ENCODE measurements around the gene VPS37C.
A peak's percentile ranks its signal among the peaks of the same experiment; 100 is the strongest.
"Not testable (repeated sequence)": the region's sequence is repeated elsewhere in the genome, so short reads cannot be mapped to it uniquely, and the experiment has no call there.

Gene VPS37C

DNA sequence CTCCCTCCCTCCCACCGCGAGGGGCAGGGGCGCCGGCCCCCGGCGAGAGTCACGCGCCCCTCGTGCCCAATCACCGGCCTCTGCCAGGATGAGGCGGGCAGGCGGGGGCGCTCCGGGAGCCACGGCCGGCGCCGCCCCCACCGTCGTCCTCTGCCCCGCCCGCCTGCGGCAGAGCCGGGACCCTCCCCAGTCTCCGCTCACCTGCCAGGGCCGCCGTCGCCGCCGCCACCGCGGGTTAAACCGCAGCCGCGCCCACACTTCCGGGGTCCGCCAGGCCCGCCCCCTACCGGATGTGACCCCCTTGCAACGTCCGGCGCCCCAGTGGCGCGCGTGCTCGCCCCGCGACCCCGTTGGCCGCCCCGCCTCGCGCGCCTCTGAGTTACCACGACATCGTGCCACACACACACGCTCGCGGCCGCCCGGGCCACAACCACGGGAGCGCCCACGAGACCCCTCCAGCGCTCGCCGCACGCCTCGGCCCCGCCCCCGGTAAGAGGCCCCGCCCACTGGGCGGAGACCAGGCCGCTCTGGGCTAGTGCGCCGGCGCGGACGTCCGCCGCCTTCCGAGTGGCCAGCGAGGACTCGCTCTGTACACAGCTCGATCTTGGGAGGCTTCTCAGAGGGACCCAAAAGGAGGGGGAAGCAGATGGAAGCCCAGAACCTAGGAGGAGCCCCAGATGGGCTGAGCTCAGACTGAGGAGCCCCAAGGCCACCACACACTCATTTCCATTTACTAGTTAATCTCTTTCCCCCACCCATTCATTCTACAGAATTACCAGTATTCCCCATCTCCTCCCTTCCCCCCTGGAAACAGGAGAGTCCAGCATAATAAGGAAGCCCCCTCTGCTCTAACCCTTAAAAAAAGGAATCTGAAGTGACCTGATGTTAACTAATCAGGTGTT is at the start of gene VPS37C:
TSS of gene VPS37C (minus strand) at position 237 of the 902 bp plus-strand sequence. CDS start 22,597 bp downstream, outside the sequence.
- peak; percentile 73 for DNase-seq (ENCODE audit: low read depth)

DNA sequence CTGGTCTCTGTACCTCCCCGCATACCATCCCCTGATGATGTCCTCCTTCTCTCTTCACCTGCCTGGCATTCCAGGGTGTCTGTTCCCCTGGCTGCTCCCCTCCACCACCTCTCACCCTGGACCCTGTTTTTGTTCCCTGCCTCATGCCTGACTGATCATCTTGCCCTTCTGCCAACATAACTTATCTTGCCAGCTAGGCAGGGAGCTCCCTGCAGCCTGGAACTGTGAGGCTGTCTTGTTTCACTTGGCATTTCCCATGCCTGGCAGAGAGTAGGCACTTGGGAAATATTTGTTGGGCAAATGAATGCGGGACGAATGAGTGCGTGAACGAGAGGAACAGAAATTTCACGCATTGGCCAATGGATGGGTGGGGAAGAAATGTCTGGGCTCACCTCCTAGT is 49.4 kb upstream of the VPS37C start:
- not testable (repeated sequence) for DNase-seq (ENCODE audit: low read depth)

DNA sequence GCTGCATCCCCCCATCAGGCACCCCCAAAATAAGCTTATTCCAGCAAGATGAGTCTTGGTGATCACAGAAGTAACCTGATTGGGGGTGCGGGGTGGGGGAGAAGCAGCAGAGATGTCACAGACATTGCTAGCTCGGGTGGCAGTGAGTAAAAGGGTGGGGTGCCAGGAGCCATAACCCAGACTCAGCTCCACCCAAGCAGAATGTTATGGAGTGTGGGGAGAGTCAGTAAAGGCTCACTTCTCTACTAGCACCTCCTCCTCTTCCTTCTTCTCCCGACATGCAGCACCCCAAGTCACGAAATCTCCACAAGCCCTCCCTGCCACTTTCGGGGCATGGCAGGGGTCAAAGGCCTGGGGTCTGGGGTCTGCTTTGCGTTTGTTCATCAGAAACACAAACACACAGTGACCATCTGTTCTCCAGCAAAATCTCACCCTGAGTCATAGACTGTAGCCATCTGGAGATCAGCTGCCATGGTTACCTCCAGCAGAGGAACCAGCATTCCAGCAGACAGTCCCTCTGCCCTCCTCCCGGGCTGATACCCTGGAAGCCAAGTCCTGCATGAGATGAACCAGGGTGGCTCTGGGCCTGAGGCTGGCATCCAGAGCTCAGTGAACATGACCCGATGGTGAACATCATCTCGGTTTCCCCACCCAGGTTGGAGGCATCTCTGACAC is 46.5 kb upstream of the VPS37C start:
- DNase-seq (ENCODE audit: low read depth) = not testable (repeated sequence)

GRCh38 chr11:61204502-61205059 is 43.4 kb upstream of the VPS37C start:
- not testable (repeated sequence) for DNase-seq (ENCODE audit: low read depth)

- DNase-seq (ENCODE audit: low read depth) = not testable (repeated sequence)
Measured at GRCh38 chr11:61203873-61204272, 42.6 kb upstream of the VPS37C start.

- DNase-seq (ENCODE audit: low read depth) = not testable (repeated sequence)
Measured at GRCh38 chr11:61202950-61203746, 41.9 kb upstream of the VPS37C start, which contains the start of gene PGA3. Gene PGA3 (plus strand): TSS chr11:61203515. CDS start chr11:61203565, 50 bp downstream.

DNA sequence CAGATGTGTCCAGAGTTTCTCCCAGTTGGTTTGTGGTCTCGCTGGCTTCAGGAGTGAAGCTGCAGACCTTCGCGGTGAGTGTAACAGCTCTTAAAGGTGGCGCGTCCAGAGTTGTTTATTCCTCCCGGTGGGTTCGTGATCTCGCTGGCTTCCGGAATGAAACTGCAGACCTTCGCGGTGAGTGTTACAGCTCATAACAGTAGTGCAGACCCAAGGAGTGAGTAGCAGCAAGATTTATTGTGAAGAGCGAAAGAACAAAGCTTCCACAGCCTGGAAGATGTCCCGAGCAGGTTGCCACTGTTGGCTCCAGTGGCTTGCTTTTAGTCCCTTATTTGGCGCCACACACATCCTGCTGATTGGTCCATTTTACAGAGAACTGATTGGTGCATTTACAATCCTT is 40.2 kb upstream of the VPS37C start:
- DNase-seq (ENCODE audit: low read depth) = no peak

DNA sequence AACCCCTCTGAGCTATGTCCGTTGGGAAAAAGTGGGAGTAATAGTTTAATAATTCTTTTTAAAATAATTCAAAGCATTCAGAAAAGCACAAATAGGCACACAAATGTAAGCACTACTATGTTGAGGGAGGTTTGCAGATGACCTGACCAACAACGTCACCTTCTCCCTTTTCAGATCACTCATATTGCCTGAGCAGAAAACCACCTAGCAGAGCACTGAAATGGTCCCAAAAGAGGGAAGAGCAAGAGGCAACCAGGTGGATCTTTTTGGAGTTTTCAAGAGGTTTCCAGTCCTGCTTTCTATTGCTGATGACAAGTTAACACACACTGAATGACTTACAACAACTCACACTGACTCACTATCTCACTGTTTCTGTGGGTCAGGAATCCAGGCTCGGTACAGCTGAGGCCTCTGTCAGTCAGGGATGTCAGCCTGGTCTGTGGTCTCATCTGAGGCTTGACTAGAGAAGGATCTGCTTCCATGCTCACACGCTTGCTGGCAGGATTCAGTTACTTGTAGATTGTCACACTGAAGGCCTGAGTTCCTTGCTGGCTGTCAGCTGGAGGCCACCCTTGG is 37.8 kb upstream of the VPS37C start:
- DNase-seq (ENCODE audit: low read depth) = no peak

DNA sequence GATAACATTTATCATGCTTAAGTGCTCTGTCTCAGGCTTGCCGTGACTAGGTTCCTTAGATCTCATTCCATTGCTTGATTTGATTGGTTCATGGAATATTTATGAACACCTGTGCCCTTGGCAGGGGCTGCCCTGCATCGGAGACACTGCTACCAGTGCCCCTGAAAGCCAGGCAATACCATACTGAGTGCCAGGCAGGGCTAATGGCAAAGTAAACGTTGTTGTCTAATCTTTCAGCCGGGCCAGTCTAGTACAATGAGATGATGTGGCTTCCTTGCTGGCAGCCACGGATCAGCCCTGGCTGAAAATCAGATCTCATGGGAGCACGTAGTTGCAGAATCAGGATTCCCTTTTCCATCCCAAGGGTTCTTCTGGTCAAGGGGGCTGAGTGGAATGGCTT is 37.1 kb upstream of the VPS37C start:
- DNase-seq (ENCODE audit: low read depth) = no peak

- no peak for DNase-seq (ENCODE audit: low read depth)
Measured at GRCh38 chr11:61195719-61196118, 34.5 kb upstream of the VPS37C start.

DNA sequence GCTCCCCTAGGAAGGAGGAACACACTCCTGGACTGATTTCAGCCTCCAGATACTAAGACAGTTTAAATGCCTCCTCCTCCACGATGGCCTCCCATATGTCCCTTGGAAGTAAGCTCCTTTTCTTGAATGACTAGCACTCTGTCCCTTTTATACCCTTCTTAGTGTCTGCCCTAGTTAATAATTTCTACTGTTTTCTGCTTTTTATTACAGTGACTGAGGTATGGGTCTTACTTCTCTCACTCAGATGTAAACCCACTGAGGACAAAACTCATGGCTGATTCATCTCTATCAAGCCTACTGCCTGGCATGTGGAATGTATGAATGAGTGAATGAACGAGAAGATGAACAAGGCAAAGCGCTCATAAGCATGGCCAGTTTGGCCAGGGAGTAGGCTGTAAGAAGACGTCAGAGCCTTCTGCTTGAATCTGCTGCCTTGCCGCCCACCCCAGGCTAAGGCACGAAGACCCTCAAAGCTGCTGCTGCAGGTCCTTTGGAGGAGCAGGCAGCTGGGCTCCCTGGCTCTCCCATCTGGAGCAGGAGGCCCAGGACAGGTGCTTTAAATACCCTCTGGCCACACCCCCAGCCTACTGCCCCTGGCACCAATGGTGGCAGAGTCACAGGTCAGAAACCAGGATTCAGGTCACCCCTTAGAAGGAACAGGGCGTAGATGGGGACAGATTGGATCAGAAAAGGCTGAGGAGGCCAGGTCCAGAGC is 33.9 kb upstream of the VPS37C start:
- DNase-seq (ENCODE audit: low read depth) = no peak

DNA sequence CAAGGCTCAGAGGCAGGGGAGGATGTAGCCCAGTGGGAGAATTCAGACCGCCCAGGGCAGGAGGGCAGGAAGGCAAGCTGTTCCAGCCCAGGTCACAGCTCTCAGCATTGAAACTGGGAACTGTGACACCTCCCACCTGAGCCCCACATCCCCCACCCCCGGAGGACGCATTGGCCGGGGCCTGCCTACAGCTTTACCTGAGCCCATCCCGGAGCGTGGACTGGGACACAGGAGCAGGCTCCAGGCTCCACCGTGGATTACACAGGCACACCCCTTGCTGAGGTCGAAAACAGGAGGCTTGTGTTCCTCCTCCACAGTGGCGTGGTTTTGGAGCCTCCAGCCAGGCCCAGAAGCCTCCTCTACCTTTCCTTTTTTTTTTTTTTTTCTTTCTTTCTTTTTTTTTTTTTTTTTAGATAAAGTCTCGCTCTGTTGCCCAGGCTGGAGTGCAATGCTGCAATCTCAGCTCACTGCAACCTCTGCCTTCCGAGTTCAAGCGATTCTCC is 33.0 kb upstream of the VPS37C start:
- DNase-seq (ENCODE audit: low read depth) = no peak

DNA sequence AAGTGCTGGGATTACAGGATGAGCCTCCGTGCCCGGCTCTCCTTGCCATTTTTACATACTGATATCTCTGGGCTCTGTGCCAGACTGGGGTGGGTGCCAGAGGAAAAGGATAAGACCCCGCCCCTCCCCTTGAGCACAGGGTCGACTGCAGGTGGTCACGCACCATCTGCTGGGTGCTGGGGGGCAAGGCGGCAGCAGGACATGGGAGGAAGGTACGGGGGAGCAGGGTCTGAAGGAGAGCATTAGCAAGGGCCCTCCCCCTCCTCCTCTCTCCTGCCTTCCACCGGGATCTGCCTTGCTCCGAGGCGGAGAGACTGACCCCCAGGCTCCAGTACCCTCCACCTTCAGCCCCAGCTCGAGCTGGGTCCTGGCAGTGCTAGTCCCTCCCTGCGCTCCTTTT is 32.4 kb upstream of the VPS37C start:
- DNase-seq (ENCODE audit: low read depth) = no peak

- no peak for DNase-seq (ENCODE audit: low read depth)
Measured at GRCh38 chr11:61189933-61190332, 28.7 kb upstream of the VPS37C start.

- peak; percentile 51 for DNase-seq (ENCODE audit: low read depth)
Measured at GRCh38 chr11:61187505-61188130, 26.4 kb upstream of the VPS37C start.

GRCh38 chr11:61186504-61186903 is 25.3 kb upstream of the VPS37C start:
- DNase-seq (ENCODE audit: low read depth) = no peak

- no peak for DNase-seq (ENCODE audit: low read depth)
Measured at GRCh38 chr11:61183645-61184044, 22.4 kb upstream of the VPS37C start.

DNA sequence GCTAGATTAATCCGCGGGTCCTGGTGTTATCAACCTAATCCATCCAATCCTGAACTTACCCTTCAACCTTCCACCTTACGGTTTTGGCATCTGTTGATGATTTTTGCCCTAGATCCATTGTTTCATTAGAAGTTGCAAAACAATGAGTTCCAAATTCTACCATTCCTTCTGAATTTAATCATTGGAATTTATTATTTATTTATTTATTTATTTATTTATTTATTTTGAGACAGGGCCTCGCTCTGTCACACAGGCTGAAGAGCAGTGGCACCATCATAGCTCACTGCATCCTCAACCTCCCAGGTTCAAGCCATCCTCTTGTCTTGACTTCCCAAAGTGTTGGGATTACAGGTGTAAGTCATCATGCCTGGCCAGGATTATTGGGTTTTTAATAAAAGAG is 20.3 kb upstream of the VPS37C start:
- no peak for DNase-seq (ENCODE audit: low read depth)

DNA sequence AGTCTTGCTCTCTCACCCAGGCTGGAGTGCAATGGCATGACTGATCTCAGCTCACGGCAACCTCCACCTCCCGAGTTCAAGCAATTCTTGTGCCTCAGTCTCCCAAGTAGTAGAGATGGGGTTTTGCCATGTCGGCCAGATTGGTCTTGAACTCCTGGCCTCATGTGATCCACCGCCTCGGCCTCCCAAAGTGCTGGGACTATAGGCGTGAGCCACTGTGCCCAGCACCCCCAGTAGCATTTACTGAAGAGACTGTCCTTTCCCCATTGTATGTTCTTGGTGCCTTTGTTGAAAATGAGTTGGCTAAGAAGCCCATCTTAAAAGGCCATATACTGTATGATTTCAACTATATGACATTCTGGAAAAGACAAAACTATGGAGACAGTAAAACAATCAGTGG is 19.0 kb upstream of the VPS37C start:
- not testable (repeated sequence) for DNase-seq (ENCODE audit: low read depth)

DNA sequence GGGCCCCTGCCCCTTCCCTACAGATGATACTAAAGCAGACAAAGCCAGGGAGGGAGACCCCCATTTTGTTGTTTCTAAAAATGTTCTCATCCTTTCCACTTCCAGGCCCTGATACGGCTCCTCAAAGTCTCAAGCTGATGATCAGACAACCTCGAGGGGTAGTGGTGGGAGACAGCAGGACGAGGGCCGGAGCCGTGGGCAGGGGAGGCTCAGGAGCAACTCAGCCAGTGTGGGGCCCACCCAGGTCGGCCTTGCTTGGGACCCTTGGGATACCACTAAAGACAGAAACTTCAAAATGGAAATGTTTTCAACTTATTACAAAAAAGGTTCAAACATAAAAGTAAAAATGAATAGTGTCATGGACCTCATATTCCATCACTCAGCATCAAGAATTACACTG is 15.2 kb upstream of the VPS37C start:
- no peak for DNase-seq (ENCODE audit: low read depth)

Data from GM04504 (cell line).